NCI-H510A treated with DMSO at 0.1 percent for 48 hours (cell line): ENCODE results near the gene LENG1.

ENCODE experiments used
- DNase-seq: peaks from one replicate; lab custom pipeline; 2025; lab: John Stamatoyannopoulos, UW

LENG1 gene

DNA sequence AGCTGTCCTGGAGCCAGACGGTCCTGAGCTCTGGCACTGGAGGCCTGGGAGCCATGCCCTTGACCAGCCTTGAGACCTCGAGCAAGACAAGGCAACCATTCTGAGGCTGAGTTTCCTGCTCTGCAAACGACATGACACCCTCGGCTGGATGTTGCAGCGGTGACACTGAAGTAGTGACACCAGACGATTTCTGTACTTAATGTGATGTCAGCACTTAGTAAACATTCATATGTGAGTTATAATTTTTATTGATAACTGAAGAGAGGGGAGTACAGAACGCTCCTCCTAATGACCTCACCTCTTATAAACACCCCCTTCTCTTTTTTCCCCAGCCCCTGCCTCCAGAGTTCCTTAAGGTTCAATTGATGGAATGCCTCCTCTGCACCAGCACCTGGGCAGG is 51.0 kb downstream of the LENG1 start:
- DNase-seq = no peak

DNA sequence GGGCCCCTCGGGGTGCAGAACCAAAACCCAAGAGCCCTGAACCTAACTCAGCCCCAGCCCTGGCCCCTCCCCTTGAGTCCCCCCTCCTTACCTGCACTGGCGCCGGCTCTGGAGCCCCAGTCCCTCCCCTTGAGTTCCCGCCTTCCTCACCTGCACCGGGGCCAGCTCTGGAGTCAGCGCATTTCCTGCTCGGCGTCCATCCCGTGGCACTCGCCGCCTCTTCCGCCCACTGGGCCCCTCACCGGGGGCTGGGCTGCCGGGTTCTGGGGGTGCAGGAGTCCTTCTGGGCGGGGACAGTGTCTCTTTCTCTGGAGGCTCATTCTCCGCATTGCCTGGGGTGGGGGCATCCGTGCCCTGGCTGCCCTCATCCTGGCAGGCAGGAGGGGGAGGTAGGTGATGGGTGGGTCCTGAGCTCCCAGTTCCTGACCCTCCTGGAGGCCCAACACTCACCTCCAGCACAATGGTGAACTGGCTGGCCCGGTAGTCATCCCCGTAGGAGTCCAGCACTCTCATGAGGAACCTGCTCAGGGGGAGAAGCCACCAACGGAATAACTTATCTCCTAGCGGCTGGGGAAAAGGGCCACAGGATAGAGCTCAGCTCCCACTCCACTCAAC is 51.5 kb downstream of the LENG1 start:
- DNase-seq = no peak

DNA sequence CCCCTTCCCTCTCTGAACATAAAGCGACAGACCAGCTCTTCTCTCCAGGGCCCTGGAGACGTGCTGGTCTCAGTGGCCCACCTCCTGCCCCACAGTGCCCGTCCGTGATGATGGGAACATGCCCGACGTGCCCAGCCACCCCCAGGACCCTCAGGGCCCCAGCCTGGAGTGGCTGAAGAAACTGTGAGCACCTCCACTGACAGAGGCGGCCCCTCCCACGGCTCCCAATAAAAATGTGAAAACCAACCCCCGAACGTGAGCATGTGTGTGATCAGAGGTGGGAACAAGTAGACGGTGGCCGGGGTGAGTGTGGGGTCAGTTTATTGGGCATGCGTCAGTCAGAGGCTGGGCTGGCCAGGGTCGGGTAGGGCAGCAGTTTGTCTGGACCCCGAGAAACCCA is 52.8 kb downstream of the LENG1 start:
- DNase-seq = no peak

DNA sequence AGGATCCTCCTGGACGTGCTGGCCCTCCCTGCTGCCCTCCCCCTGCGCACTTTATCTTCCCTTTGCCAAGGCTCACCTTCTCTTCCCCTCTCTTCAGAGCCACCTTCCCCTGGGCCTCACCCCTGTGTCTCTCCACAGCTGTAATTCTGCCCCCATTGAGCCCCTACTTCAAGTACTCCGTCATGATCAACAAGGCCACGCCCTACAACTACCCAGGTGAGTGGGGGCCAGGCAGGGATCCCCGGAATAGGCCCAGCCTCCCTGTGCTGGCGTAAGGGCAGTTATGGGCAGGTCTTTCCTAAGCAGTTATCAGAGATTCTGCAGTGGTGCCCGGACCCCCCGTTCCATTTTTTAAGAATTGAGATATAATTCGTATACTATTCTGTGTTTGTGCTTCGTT is 53.7 kb downstream of the LENG1 start:
- DNase-seq = no peak
